ENCODE measurements around the gene NKX1-1. TPM values are rescaled to one million over a fixed set of nuclear protein-coding genes. Genes with fewer than 3 reads are reported as not detected.

The NKX1-1 gene
- total RNA-seq, 2 donors from 2014 or later = not detected

DNA sequence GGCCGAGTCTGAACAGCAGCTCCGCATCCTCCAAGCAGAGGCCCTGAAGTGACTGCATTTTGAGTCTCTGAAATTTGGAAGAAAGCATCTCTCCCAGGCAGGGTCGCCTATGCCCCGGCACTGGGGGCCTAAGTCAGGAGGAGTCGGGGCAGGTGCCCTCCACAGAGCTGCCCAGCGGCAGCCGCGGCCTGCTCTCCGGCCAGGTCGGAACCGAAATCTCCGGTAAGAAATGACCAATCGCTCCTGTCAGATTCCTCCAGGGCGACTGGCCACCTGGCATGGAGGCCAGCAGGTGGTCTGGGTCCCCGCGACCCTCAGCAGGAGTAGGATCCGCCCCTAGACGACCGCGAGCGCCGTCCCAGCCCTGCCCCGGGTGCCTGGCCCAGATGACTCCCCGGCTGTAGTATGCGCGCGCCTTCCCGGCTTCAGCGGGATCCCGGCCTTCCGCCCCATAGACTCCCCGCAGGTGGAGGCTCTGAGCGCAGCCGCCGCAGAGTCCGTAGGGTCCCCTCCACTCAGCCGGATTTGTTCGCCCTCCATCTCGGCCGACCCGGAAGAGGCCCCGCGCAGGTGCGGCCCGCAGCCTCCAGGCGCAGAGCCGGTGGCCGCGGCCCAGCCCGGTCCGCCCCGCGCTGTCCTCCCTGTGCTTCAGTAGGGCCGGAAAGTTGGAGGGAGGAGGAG, 1.5 kb downstream of the NKX1-1 start:
- H3K27me3 Mint-ChIP-seq (ENCODE audit: insufficient read depth) = peaks cover 86% of the 10 kb centered on the region

DNA sequence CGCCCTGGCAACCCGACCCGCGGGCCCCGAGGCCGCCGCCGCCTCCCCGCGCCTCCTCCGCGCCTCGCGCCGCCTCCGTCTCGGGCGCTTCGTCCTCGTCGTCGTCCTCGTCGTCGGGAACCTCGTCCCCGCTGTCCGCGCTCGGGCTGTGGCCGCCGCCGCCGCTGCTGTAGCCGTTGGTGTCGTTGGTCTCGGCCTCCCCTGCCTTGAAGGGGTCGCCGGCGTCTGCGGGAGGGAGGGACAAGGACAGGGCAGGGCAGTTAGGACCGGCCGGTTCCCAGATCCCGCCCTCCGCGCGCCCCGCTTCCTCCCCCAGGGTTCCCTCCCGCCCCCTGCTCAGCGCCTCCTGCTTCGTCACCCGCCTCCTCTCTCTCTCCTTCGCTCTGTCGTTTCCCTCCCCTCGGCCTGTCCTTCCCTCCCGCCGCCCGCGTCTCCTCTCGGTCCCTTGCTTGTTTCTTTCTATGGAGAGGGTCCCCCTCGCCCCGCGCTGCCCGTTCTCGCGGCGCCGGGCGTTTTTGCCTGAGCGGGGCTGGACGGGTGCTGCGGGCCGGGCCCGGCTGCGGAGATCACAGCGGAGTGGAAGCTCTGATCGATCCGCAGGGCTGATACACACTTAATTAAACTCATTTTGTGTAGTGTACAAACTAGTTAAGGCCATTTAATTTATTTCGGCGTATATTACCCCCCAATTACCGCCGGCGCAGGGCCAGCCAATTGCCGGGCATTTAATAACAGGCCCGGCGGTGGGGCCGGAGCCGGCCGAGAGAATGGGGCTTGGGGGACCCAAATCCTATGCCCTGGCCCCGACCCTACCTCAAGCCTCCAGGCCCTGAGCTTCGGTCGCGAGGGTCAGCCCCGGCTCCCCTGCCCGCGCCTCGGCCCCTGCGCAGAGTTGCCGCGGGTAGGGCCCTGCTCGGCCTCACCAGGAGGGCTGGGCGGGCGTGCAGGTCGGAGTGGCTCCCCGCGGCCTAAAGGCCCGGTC, 2.4 kb downstream of the NKX1-1 start:
- H3K9me3 Mint-ChIP-seq = peaks cover 17% of the 10 kb centered on the region
- no peak overlapping the region for H3K4me3 ChIP-seq (ENCODE audit: low read length)
- H3K27me3 Mint-ChIP-seq (ENCODE audit: insufficient read depth) = peaks cover 78% of the 10 kb centered on the region
- no peak overlapping the region for H3K4me3 Mint-ChIP-seq
- TF ChIP-seq, protein P1, sequence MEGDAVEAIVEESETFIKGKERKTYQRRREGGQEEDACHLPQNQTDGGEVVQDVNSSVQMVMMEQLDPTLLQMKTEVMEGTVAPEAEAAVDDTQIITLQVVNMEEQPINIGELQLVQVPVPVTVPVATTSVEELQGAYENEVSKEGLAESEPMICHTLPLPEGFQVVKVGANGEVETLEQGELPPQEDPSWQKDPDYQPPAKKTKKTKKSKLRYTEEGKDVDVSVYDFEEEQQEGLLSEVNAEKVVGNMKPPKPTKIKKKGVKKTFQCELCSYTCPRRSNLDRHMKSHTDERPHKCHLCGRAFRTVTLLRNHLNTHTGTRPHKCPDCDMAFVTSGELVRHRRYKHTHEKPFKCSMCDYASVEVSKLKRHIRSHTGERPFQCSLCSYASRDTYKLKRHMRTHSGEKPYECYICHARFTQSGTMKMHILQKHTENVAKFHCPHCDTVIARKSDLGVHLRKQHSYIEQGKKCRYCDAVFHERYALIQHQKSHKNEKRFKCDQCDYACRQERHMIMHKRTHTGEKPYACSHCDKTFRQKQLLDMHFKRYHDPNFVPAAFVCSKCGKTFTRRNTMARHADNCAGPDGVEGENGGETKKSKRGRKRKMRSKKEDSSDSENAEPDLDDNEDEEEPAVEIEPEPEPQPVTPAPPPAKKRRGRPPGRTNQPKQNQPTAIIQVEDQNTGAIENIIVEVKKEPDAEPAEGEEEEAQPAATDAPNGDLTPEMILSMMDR (conservative IDR thresholded peaks at IDR 0.05) = no peak
- H3K4me1 Mint-ChIP-seq = no peaks in the 10 kb centered on the region
- H3K36me3 Mint-ChIP-seq (ENCODE audit: low read depth) = no peaks in the 10 kb centered on the region
- H3K36me3 ChIP-seq (ENCODE audit: control insufficient read depth, insufficient read depth, low read length) = no peaks in the 10 kb centered on the region
- no peaks in the 10 kb centered on the region for H3K4me1 ChIP-seq (ENCODE audit: control insufficient read depth, insufficient read depth, low read length)
- DNase-seq = peak; percentile 65
- peaks cover 100% of the 10 kb centered on the region for H3K27me3 ChIP-seq (ENCODE audit: control insufficient read depth, insufficient read depth, low read length, poor library complexity, severe bottlenecking)
- H3K27ac Mint-ChIP-seq = no peak overlapping the region
- no peaks in the 10 kb centered on the region for H3K9me3 ChIP-seq (ENCODE audit: control insufficient read depth, low read length)
- H3K27ac ChIP-seq (ENCODE audit: low read depth, low read length) = no peak overlapping the region
- H3K9ac ChIP-seq (ENCODE audit: extremely low read depth, low read length, poor library complexity, severe bottlenecking) = no peak overlapping the region
- WGBS, 2 experiments (ENCODE audit: insufficient coverage in 1 of 2, insufficient read length in 1 of 2) = 6 to 9% methylated on average over 49 to 107 of the region's 107 CpGs

More for the DNA sequence above, 1.5 kb downstream of the NKX1-1 start:
- Histone ChIP-seq H3K9ac (ENCODE audit: extremely low read depth, low read length, poor library complexity, severe bottlenecking) (no peak overlapping the region), H3K27me3 (ENCODE audit: control insufficient read depth, insufficient read depth, low read length, poor library complexity, severe bottlenecking) (peaks cover 100% of the 10 kb centered on the region), H3K4me1 (ENCODE audit: control insufficient read depth, insufficient read depth, low read length) (no peaks in the 10 kb centered on the region), H3K27ac (ENCODE audit: low read depth, low read length) (no peak overlapping the region), H3K9me3 (ENCODE audit: control insufficient read depth, low read length) (no peaks in the 10 kb centered on the region), H3K36me3 (ENCODE audit: control insufficient read depth, insufficient read depth, low read length) (no peaks in the 10 kb centered on the region), H3K4me3 (ENCODE audit: low read length) (no peak overlapping the region)
- H3K9me3 Mint-ChIP-seq = peaks cover 12% of the 10 kb centered on the region
- no peak overlapping the region for H3K27ac Mint-ChIP-seq
- no peak overlapping the region for H3K4me3 Mint-ChIP-seq
- peak; percentile 53 for DNase-seq
- 13 to 15% methylated on average over 36 to 54 of the region's 54 CpGs for WGBS, 2 experiments (ENCODE audit: insufficient coverage in 1 of 2, insufficient read length in 1 of 2)
- H3K4me1 Mint-ChIP-seq = no peaks in the 10 kb centered on the region
- TF ChIP-seq, protein P1 (conservative IDR thresholded peaks at IDR 0.05) = no peak
- no peaks in the 10 kb centered on the region for H3K36me3 Mint-ChIP-seq (ENCODE audit: low read depth)

DNA sequence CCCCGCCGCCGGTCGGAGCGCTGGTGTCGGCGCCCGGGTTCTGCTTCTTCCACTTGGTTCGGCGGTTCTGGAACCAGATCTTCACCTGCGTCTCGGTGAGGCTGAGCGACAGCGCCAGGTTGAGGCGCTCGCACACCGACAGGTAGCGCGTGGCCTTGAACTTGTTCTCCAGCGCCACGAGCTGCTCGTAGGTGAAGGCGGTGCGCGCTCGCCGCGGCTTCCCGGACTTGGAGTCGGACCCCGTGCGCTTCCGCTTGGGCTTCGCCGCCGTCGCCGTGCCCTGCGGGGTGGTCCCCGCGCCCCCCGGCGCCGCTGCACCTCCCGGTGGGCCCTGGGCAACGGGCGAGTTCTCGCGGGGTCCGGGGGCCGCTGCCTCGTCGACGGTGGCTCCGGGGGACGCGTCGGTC, 3.1 kb downstream of the NKX1-1 start:
- no peak overlapping the region for H3K4me3 Mint-ChIP-seq
- Histone ChIP-seq H3K9ac (ENCODE audit: extremely low read depth, low read length, poor library complexity, severe bottlenecking) (no peak overlapping the region), H3K4me1 (ENCODE audit: control insufficient read depth, insufficient read depth, low read length) (no peaks in the 10 kb centered on the region), H3K27me3 (ENCODE audit: control insufficient read depth, insufficient read depth, low read length, poor library complexity, severe bottlenecking) (peaks cover 94% of the 10 kb centered on the region), H3K9me3 (ENCODE audit: control insufficient read depth, low read length) (no peaks in the 10 kb centered on the region), H3K36me3 (ENCODE audit: control insufficient read depth, insufficient read depth, low read length) (no peaks in the 10 kb centered on the region), H3K4me3 (ENCODE audit: low read length) (no peak overlapping the region), H3K27ac (ENCODE audit: low read depth, low read length) (no peak overlapping the region)
- 3 to 5% methylated on average over 34 to 58 of the region's 58 CpGs for WGBS, 2 experiments (ENCODE audit: insufficient coverage in 1 of 2, insufficient read length in 1 of 2)
- TF ChIP-seq, protein P1 (conservative IDR thresholded peaks at IDR 0.05) = no peak
- no peaks in the 10 kb centered on the region for H3K36me3 Mint-ChIP-seq (ENCODE audit: low read depth)
- DNase-seq = peak; percentile 70
- H3K27ac Mint-ChIP-seq = no peak overlapping the region
- no peaks in the 10 kb centered on the region for H3K4me1 Mint-ChIP-seq
- peaks cover 22% of the 10 kb centered on the region for H3K9me3 Mint-ChIP-seq
- peaks cover 73% of the 10 kb centered on the region for H3K27me3 Mint-ChIP-seq (ENCODE audit: insufficient read depth)
